Esophagus (tissue), 2 donors: ENCODE measurements around the gene FAM153A. TPM values are rescaled to one million over a fixed set of nuclear protein-coding genes. Genes with fewer than 3 reads are reported as not detected.
"Not testable (repeated sequence)": the region's sequence is repeated elsewhere in the genome, so short reads cannot be mapped to it uniquely, and the experiment has no call there.

Experiments used
- H3K27ac ChIP-seq, 2 donors: one replicate each; pipeline ENCODE4 v1.5.1; 2013; ENCODE audit warnings: low read depth in 2 of 2, mild to moderate bottlenecking in 2 of 2, inconsistent platforms in 1 of 2, low read length in 1 of 2, moderate library complexity in 1 of 2
- H3K27me3 ChIP-seq, 2 donors: one replicate each; pipeline ENCODE4 v1.6.1; 2013; ENCODE audit warnings: low read length in 2 of 2, control low read depth in 1 of 2, mild to moderate bottlenecking in 1 of 2; ENCODE audit not compliant: insufficient read depth in 2 of 2, control insufficient read depth in 1 of 2
- H3K36me3 ChIP-seq, 2 donors: one replicate each; pipeline ENCODE4 v1.6.1; 2013; ENCODE audit warnings: low read length in 1 of 2; ENCODE audit not compliant: control insufficient read depth in 2 of 2, insufficient read depth in 2 of 2
- H3K4me1 ChIP-seq, 2 donors: one replicate each; pipeline ENCODE4 v1.6.1; 2013; ENCODE audit warnings: low read length in 1 of 2; ENCODE audit not compliant: control insufficient read depth in 2 of 2, insufficient read depth in 2 of 2
- H3K4me3 ChIP-seq, 2 donors: one replicate each; pipeline ENCODE4 v1.5.1; 2013; ENCODE audit warnings: low read length in 2 of 2, mild to moderate bottlenecking in 2 of 2, low read depth in 1 of 2, moderate library complexity in 1 of 2
- H3K9me3 ChIP-seq, 2 donors: one replicate each; pipeline ENCODE4 v1.6.1; 2013; ENCODE audit warnings: mild to moderate bottlenecking in 2 of 2, low read depth in 1 of 2, low read length in 1 of 2, moderate library complexity in 1 of 2; ENCODE audit not compliant: control insufficient read depth in 2 of 2, insufficient read depth in 1 of 2
- WGBS, 2 donors: extraction: QIAGEN DNeasy Blood & Tissue Kit; methylation state at CpG; one replicate each; pipeline ENCODE4 v1.1.7; 2013; 5-methylcytosine and 5-hydroxymethylcytosine counted together
- polyA plus RNA-seq, 2 donors: library from polyadenylated mRNA; stranded (reverse); fragments of 200-250 nt; gene quantifications; one replicate each; pipeline ENCODE4 v1.2.3, GENCODE V29; 2013
- donor health status: healthy with polysubstance abuse.
- donor health status: Bipolar disorder and iron deficiency.

The FAM153A gene
- polyA plus RNA-seq, 2 donors: 0.29 to 3.1 TPM

DNA sequence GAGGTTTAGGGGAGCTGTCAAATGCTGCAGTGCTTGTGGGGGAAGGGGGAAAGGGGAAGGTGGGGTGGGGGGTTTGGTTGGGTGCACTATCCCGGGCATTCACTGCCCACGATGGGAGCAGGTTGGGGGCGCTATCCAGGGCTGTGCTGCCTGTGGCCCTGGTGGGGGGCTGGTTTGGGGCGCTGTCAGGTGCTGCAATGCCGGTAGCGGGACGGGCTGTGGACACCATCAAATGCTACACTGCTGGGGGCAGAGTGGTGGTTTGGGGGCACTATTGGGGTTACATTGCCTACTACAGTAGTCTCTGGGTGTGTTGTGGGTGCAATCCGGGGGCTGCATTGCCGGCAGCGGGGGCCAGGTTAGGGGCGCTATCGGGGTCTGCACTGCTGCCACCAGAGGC lies 25.7 kb upstream of the FAM153A start:
- not testable (repeated sequence) for H3K4me1 ChIP-seq, H3K27me3 ChIP-seq, H3K36me3 ChIP-seq, H3K4me3 ChIP-seq, H3K27ac ChIP-seq, H3K9me3 ChIP-seq
- WGBS, 2 donors: 86 to 99% methylated on average over 4 to 5 of the region's 12 CpGs

GRCh38 chr5:177807265-177807664 lies 24.6 kb upstream of the FAM153A start:
- not testable (repeated sequence) for H3K9me3 ChIP-seq, H3K27me3 ChIP-seq, H3K4me3 ChIP-seq, H3K27ac ChIP-seq, H3K36me3 ChIP-seq, H3K4me1 ChIP-seq
- 78% methylated on average over 10 of the region's 18 CpGs; no CpG with 5 or more reads in 1 of the 2 donors for WGBS, 2 donors

GRCh38 chr5:177801427-177801826 lies 18.7 kb upstream of the FAM153A start:
- H3K9me3 ChIP-seq, H3K27ac ChIP-seq, H3K4me1 ChIP-seq, H3K4me3 ChIP-seq, H3K27me3 ChIP-seq, H3K36me3 ChIP-seq: not testable (repeated sequence)
- WGBS, 2 donors: 34 to 51% methylated on average over 3 of the region's 5 CpGs

- not testable (repeated sequence) for H3K4me1 ChIP-seq, H3K27me3 ChIP-seq, H3K27ac ChIP-seq, H3K36me3 ChIP-seq, H3K4me3 ChIP-seq, H3K9me3 ChIP-seq
- 81 to 87% methylated on average over 9 to 11 of the region's 19 CpGs for WGBS, 2 donors
Observed at GRCh38 chr5:177798237-177798840, 15.6 kb upstream of the FAM153A start.

- not testable (repeated sequence) for H3K4me3 ChIP-seq, H3K27me3 ChIP-seq, H3K9me3 ChIP-seq, H3K27ac ChIP-seq, H3K4me1 ChIP-seq, H3K36me3 ChIP-seq
- 57 to 72% methylated on average over 3 to 4 of the region's 9 CpGs for WGBS, 2 donors
Observed at GRCh38 chr5:177793272-177793671, 10.6 kb upstream of the FAM153A start.

- H3K4me3 ChIP-seq, H3K4me1 ChIP-seq, H3K36me3 ChIP-seq, H3K27me3 ChIP-seq, H3K27ac ChIP-seq, H3K9me3 ChIP-seq: not testable (repeated sequence)
- 63 to 67% methylated on average over 3 to 4 of the region's 12 CpGs for WGBS, 2 donors
Observed at GRCh38 chr5:177791649-177792048, 8.9 kb upstream of the FAM153A start.

GRCh38 chr5:177782169-177782568 lies 530 bp downstream of the FAM153A start:
- not testable (repeated sequence) for H3K4me1 ChIP-seq, H3K4me3 ChIP-seq, H3K36me3 ChIP-seq, H3K9me3 ChIP-seq, H3K27me3 ChIP-seq, H3K27ac ChIP-seq
- 35 to 40% methylated on average over 10 to 12 of the region's 23 CpGs for WGBS, 2 donors

GRCh38 chr5:177771206-177771605 lies 11.5 kb downstream of the FAM153A start:
- H3K27ac ChIP-seq, H3K4me1 ChIP-seq, H3K27me3 ChIP-seq, H3K9me3 ChIP-seq, H3K36me3 ChIP-seq, H3K4me3 ChIP-seq: not testable (repeated sequence)
- no CpG with 5 or more reads among the region's 3 CpGs for WGBS, 2 donors

- not testable (repeated sequence) for H3K4me1 ChIP-seq, H3K9me3 ChIP-seq, H3K27me3 ChIP-seq, H3K36me3 ChIP-seq, H3K27ac ChIP-seq, H3K4me3 ChIP-seq
- 61 to 73% methylated on average over 2 of the region's 2 CpGs for WGBS, 2 donors
Observed at GRCh38 chr5:177770646-177771045, 12.1 kb downstream of the FAM153A start.

GRCh38 chr5:177763737-177764508 lies 18.8 kb downstream of the FAM153A start:
- not testable (repeated sequence) for H3K9me3 ChIP-seq

More at GRCh38 chr5:177763737-177764508, 18.8 kb downstream of the FAM153A start:
- not testable (repeated sequence) for H3K4me1 ChIP-seq, H3K4me3 ChIP-seq, H3K27me3 ChIP-seq, H3K36me3 ChIP-seq, H3K27ac ChIP-seq
- 92 to 95% methylated on average over 3 to 5 of the region's 15 CpGs for WGBS, 2 donors
